GM21825 (cell line): ENCODE measurements around the gene SCT.
"Not testable (repeated sequence)": the region's sequence is repeated elsewhere in the genome, so short reads cannot be mapped to it uniquely, and the experiment has no call there.

Experiments
- ATAC-seq: cut with Tn5 transposase; IDR thresholded peaks from one replicate; pipeline ENCODE4 v1.9.1; 2021; ENCODE audit warnings: mild to moderate bottlenecking, moderate library complexity; ENCODE audit not compliant: unreplicated experiment

Gene SCT, protein sequence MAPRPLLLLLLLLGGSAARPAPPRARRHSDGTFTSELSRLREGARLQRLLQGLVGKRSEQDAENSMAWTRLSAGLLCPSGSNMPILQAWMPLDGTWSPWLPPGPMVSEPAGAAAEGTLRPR

GRCh38 chr11:626475-627307, at the start of gene SCT:
TSS of gene SCT (minus strand) at chr11:627181. CDS start at chr11:627143, 38 bp downstream.
- no peak for ATAC-seq

- no peak for ATAC-seq
Measured at GRCh38 chr11:674406-674805, 47.4 kb upstream of the SCT start.

GRCh38 chr11:673866-674265, 46.9 kb upstream of the SCT start:
- ATAC-seq: no peak

DNA sequence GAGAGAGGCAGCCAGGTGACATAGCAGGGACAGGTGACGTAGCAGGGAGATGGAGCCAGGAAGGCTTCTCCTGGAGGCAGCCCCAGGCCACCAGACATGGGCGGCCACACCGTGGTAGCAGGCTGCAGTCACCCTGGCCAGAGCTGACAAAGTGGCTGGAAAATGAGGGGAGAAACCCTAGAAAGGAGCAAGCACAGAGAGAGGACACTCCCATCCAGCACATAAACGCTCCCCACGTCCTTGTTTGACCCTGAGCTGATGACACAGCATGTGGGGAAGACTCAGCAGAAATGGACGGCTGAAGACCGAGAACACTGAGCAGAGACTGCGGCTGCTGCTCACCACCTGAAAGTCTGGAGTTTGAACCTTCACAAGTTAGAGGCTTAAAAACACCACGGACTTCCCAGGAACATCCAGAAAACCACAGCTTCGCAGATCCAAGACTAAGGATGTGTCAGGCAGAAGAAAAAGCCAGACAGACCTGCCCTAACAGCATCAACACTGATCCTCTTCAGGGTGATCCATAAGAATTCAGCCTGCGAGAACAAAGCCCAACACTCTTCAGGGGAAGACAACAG, 38.8 kb upstream of the SCT start:
- ATAC-seq: no peak

DNA sequence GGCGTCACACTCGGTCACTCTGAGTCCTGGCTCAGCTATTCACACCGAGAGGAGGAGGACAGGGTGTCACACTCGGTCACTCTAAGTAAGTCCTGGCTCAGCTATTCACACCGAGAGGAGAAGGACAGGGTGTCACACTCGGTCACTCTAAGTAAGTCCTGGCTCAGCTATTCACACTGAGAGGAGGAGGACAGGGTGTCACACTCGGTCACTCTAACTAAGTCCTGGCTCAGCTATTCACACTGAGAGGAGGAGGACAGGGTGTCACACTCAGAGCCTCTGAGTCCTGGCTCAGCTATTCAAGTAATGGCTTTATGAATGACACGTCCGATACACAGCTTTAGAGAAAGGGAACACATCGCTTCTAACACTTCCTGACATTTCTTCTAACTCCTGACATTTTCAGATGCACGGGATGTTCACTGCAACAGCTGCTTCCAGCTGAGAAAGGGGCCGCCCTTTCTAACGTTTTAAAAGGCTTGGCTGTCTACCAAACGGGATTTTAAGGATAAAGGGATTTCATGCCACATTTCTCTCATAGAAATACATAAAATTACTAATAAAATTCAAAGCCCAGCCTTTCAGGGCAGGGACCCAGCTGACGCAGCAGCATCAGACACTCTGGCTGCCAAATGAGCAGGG, 38.2 kb upstream of the SCT start:
- no peak for ATAC-seq

- ATAC-seq: no peak
Measured at GRCh38 chr11:662689-663274, 35.8 kb upstream of the SCT start.

GRCh38 chr11:660681-661444, 33.9 kb upstream of the SCT start:
- ATAC-seq: no peak

- ATAC-seq: no peak
Measured at GRCh38 chr11:660281-660680, 33.3 kb upstream of the SCT start.

DNA sequence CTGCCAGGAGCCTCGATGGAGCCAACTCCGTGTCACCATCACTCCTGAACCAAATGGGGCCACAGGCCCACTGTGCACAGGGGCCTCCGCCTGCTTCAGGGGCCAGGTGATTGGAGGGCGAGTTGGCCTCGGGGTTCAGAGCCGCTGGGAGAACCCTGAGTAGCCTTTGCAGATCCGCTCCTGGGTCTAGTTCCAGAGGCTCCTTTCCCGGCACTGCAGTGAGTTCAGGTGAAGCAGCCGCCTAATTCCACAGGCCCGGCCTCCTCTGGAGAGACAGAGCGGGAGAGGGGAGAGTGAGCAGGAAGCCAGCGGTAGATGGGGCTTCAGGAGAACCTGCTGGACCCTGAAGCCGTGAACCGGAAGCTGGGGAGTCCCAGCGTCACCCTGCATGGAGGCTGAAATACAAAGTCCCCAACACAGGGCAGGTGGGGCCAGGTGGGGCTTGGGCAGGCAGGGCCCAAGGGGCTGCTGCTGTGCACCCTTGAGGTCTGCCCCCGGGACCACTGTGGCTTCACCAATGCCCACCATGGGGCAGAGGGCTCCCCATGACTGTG, 32.6 kb upstream of the SCT start:
- ATAC-seq: no peak

- no peak for ATAC-seq
Measured at GRCh38 chr11:657691-658126, 30.7 kb upstream of the SCT start.

DNA sequence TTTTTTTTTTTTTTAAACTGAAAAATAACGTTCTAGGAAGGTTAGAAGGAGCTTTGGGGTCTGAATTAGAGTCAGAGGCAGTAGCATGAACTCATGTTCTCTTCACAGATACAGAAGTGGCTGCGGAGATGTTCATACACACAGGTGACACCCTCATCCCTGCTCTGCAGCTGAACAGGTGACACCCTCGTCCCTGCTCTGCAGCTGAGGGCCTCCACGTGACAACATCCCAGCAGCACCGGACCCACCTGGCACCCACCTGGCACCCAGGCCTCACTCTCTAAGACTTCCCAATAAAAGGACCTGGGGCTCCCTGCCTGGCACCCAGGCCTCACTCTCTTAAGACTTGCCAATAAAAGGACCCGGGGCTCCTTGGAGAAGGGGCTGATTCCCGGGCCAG, 29.9 kb upstream of the SCT start:
- no peak for ATAC-seq

- no peak for ATAC-seq
Measured at GRCh38 chr11:656426-656825, 29.4 kb upstream of the SCT start.

- ATAC-seq: no peak
Measured at GRCh38 chr11:655036-655726, 28.2 kb upstream of the SCT start.

DNA sequence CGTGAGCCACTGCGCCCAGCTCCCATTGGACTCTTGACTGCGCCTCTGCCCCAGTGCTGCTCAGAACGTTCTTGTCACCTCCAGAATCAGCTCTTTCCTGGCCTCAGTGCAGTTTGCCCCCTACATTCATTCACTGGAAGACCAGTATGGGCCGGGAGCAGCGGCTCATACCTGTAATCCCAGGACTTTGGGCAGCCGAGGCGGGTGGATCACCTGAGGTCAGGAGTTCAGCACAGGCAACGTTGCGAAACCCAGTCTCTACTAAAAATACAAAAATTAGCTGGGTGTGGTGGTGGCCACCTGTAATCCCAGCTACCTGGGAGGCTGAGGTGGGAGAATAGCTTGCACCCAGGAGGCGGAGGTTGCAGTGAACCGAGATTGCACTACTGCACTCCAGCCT, 27.5 kb upstream of the SCT start:
- ATAC-seq: not testable (repeated sequence)

GRCh38 chr11:653837-654236, 26.9 kb upstream of the SCT start:
- ATAC-seq: no peak

- not testable (repeated sequence) for ATAC-seq
Measured at GRCh38 chr11:653136-653535, 26.2 kb upstream of the SCT start.

- no peak for ATAC-seq
Measured at GRCh38 chr11:650482-650881, 23.5 kb upstream of the SCT start.

- ATAC-seq: not testable (repeated sequence)
Measured at GRCh38 chr11:647672-648158, 20.7 kb upstream of the SCT start.

GRCh38 chr11:646214-646613, 19.2 kb upstream of the SCT start:
- no peak for ATAC-seq

DNA sequence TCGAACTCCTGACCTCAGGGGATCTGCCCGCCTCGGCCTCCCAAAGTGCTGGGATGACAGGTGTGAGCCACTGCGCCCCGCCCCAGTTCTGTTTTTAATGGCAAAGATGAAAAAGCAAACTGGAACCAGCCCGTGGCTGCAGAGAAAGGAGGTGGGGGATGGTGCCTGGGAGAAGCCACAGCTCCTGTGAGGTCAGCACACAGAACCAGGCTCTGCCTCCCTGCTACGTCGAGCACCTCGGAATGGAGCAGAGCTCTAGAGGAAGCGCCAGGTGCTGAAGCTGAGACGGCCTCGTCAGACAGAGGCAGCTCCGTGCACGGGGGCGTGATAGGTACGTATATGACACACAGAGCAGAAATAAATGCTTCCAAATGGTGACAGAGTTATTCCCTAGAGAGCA, 18.6 kb upstream of the SCT start:
- no peak for ATAC-seq
